ENCODE data around the gene ATP13A5. TPM values are rescaled to one million over a fixed set of nuclear protein-coding genes. Genes with fewer than 3 reads are reported as not detected.

Gene ATP13A5
- total RNA-seq, 6 experiments from 2014 or later: not detected

- intact Hi-C loops (cut with DNase I): no loop called here
- no peaks in the 10 kb centered on the region for H3K27me3 ChIP-seq
- H3K4me3 ChIP-seq: no peak overlapping the region
- H3K4me1 ChIP-seq: no peaks in the 10 kb centered on the region
- no peak for DNase-seq
- no peaks in the 10 kb centered on the region for H3K36me3 ChIP-seq
- H3K9me3 ChIP-seq: peaks cover 0 to 3% (median 0%) of the 10 kb centered on the region in 4 donors
- TF ChIP-seq POLR2A (IDR thresholded peaks at IDR 0.05) (no peak), CTCF (IDR thresholded peaks at IDR 0.05) (no peak)
- WGBS (ENCODE audit: insufficient coverage, low coverage, low lambda C conversion rate, missing lambda C conversion rate): 22% methylated on average over 3 of the region's 3 CpGs
- H3K27ac ChIP-seq: no peak overlapping the region
- ATAC-seq: no peak
Measured at GRCh38 chr3:193253986-193254660, 124.4 kb downstream of the ATP13A5 start.

- intact Hi-C loops (cut with DNase I): no loop called here
- Histone ChIP-seq H3K4me3 (no peak overlapping the region), H3K27me3 (no peaks in the 10 kb centered on the region), H3K36me3 (no peaks in the 10 kb centered on the region), H3K27ac (no peak overlapping the region), H3K9me3 (peaks cover 0 to 3% (median 0%) of the 10 kb centered on the region in 4 donors), H3K4me1 (no peaks in the 10 kb centered on the region)
- WGBS (ENCODE audit: insufficient coverage, low coverage, low lambda C conversion rate, missing lambda C conversion rate): 62% methylated on average over 3 of the region's 4 CpGs
- TF ChIP-seq POLR2A (IDR thresholded peaks at IDR 0.05): no peak
- no peak for TF ChIP-seq CTCF (IDR thresholded peaks at IDR 0.05)
- DNase-seq: no peak
- no peak for ATAC-seq
Measured at GRCh38 chr3:193250492-193250891, 128.1 kb downstream of the ATP13A5 start.

- H3K4me3 ChIP-seq: no peak overlapping the region
- intact Hi-C loops (cut with DNase I): no loop called here
- peaks cover 0 to 3% (median 0%) of the 10 kb centered on the region in 4 donors for H3K9me3 ChIP-seq
- H3K4me1 ChIP-seq: no peaks in the 10 kb centered on the region
- 82% methylated on average over 2 of the region's 2 CpGs for WGBS (ENCODE audit: insufficient coverage, low coverage, low lambda C conversion rate, missing lambda C conversion rate)
- H3K36me3 ChIP-seq: no peaks in the 10 kb centered on the region
- TF ChIP-seq CTCF (IDR thresholded peaks at IDR 0.05) (no peak), POLR2A (IDR thresholded peaks at IDR 0.05) (no peak)
- ATAC-seq (no peak), DNase-seq (no peak)
- H3K27me3 ChIP-seq: no peaks in the 10 kb centered on the region
- H3K27ac ChIP-seq: no peak overlapping the region
Measured at GRCh38 chr3:193248848-193249468, 129.6 kb downstream of the ATP13A5 start.

- ATAC-seq: no peak
- DNase-seq: no peak
- Histone ChIP-seq H3K9me3 (no peaks in the 10 kb centered on the region), H3K36me3 (no peaks in the 10 kb centered on the region), H3K4me3 (no peak overlapping the region), H3K27me3 (no peaks in the 10 kb centered on the region), H3K27ac (no peak overlapping the region), H3K4me1 (peaks cover 0 to 6% (median 0%) of the 10 kb centered on the region in 4 donors)
- intact Hi-C loops (cut with DNase I): no loop called here
- TF ChIP-seq CTCF (IDR thresholded peaks at IDR 0.05) (no peak), POLR2A (IDR thresholded peaks at IDR 0.05) (no peak)
- 67% methylated on average over 3 of the region's 3 CpGs for WGBS (ENCODE audit: insufficient coverage, low coverage, low lambda C conversion rate, missing lambda C conversion rate)
Measured at GRCh38 chr3:193243571-193243970, 135.0 kb downstream of the ATP13A5 start.
